H9 (cell line): ENCODE data around the gene COL4A4. TPM values are rescaled to one million over a fixed set of nuclear protein-coding genes. Genes with fewer than 3 reads are reported as not detected.

Source experiments
- DNase-seq: peaks from one replicate; pipeline ENCODE4 v3.0.0-alpha.2; 2017
- H2AFZ ChIP-seq: one replicate; pipeline ENCODE4 v1.6.1; 2013; ENCODE audit warnings: mild to moderate bottlenecking, low read length, control low read depth, moderate library complexity
- H2AK5ac ChIP-seq: 2 replicates; pipeline ENCODE4 v1.6.1; 2013; ENCODE audit warnings: low read length, control low read depth, mixed read lengths; ENCODE audit not compliant: insufficient read length
- H2BK120ac ChIP-seq: one replicate; pipeline ENCODE4 v1.6.1; 2013; ENCODE audit warnings: low read depth, mild to moderate bottlenecking, low read length, control low read depth, inconsistent platforms; ENCODE audit not compliant: poor library complexity, severe bottlenecking
- H2BK12ac ChIP-seq: 2 replicates; pipeline ENCODE4 v1.6.1; 2013; ENCODE audit warnings: low read length, control low read depth, mixed read lengths, low read depth; ENCODE audit not compliant: insufficient read length
- H2BK15ac ChIP-seq: 2 replicates; pipeline ENCODE4 v1.6.1; 2013; ENCODE audit warnings: low read depth, low read length, control low read depth
- H2BK20ac ChIP-seq: one replicate; pipeline ENCODE4 v1.6.1; 2013; ENCODE audit warnings: low read depth, mild to moderate bottlenecking, low read length, control low read depth, inconsistent platforms; ENCODE audit not compliant: poor library complexity, severe bottlenecking
- H2BK5ac ChIP-seq: 2 replicates; pipeline ENCODE4 v1.6.1; 2013; ENCODE audit warnings: low read length, control low read depth, mixed read lengths; ENCODE audit not compliant: insufficient read length
- H3K14ac ChIP-seq: 2 replicates; pipeline ENCODE4 v1.6.1; 2013; ENCODE audit warnings: low read length, control low read depth; ENCODE audit not compliant: insufficient read depth
- H3K18ac ChIP-seq: 2 replicates; pipeline ENCODE4 v1.6.1; 2013; ENCODE audit warnings: low read depth, mild to moderate bottlenecking, mixed read lengths, low read length, control low read depth; ENCODE audit not compliant: insufficient read length
- H3K23ac ChIP-seq: 2 replicates; pipeline ENCODE4 v1.6.1; 2013; ENCODE audit warnings: low read length, control low read depth, mixed read lengths, low read depth; ENCODE audit not compliant: insufficient read length
- H3K23me2 ChIP-seq: 2 replicates; pipeline ENCODE4 v1.6.1; 2013; ENCODE audit warnings: low read depth, mild to moderate bottlenecking, mixed read lengths, low read length, control low read depth; ENCODE audit not compliant: insufficient read length, poor library complexity, severe bottlenecking
- H3K27ac ChIP-seq: 2 replicates; pipeline ENCODE4 v1.5.1; 2013; ENCODE audit warnings: low read length, control low read depth, mixed read lengths, low read depth; ENCODE audit not compliant: insufficient read length
- H3K27me3 ChIP-seq: 2 replicates; pipeline ENCODE4 v1.6.1; 2013; ENCODE audit warnings: low read length, control low read depth, inconsistent platforms; ENCODE audit not compliant: insufficient read depth
- H3K4ac ChIP-seq: 2 replicates; pipeline ENCODE4 v1.6.1; 2013; ENCODE audit warnings: low read depth, mild to moderate bottlenecking, control low read depth, inconsistent platforms, low read length, moderate library complexity
- H3K4me1 ChIP-seq: 2 replicates; pipeline ENCODE4 v1.6.1; 2013; ENCODE audit warnings: low read length, control low read depth, inconsistent platforms; ENCODE audit not compliant: insufficient read depth
- H3K4me2 ChIP-seq: 2 replicates; pipeline ENCODE4 v1.6.1; 2013; ENCODE audit warnings: low read length, control low read depth, mixed read lengths; ENCODE audit not compliant: insufficient read length, insufficient read depth
- H3K56ac ChIP-seq: 2 replicates; pipeline ENCODE4 v1.6.1; 2013; ENCODE audit warnings: low read depth, mild to moderate bottlenecking, mixed read lengths, low read length, control low read depth; ENCODE audit not compliant: insufficient read length
- H3K79me1 ChIP-seq: 2 replicates; pipeline ENCODE4 v1.6.1; 2013; ENCODE audit warnings: low read depth, mild to moderate bottlenecking, moderate library complexity, low read length, control low read depth, inconsistent platforms; ENCODE audit not compliant: insufficient read depth, poor library complexity, severe bottlenecking
- H3K79me2 ChIP-seq: 2 replicates; pipeline ENCODE4 v1.6.1; 2013; ENCODE audit warnings: low read length, control low read depth, inconsistent platforms; ENCODE audit not compliant: insufficient read depth
- H3K9ac ChIP-seq: 2 replicates; pipeline ENCODE4 v1.6.1; 2013; ENCODE audit warnings: low read length, control low read depth, mixed read lengths; ENCODE audit not compliant: insufficient read length; ENCODE audit errors: extremely low read depth
- H3K9me3 ChIP-seq: one replicate; pipeline ENCODE4 v1.6.1; 2013; ENCODE audit warnings: low read depth, low read length, inconsistent platforms; ENCODE audit not compliant: control insufficient read depth
- H3T11ph ChIP-seq: one replicate; pipeline ENCODE4 v1.6.1; 2013; ENCODE audit warnings: mild to moderate bottlenecking, low read length, control low read depth, inconsistent platforms
- H4K20me1 ChIP-seq: one replicate; pipeline ENCODE4 v1.6.1; 2013; ENCODE audit not compliant: control insufficient read depth, insufficient read length, insufficient read depth
- H4K5ac ChIP-seq: 2 replicates; pipeline ENCODE4 v1.6.1; 2013; ENCODE audit warnings: low read depth, mild to moderate bottlenecking, mixed read lengths, low read length, control low read depth; ENCODE audit not compliant: insufficient read length
- H4K8ac ChIP-seq: replicated peaks from 2 replicates; pipeline ENCODE4 v1.6.1; 2013; ENCODE audit warnings: low read length, control low read depth, mixed read lengths, low read depth; ENCODE audit not compliant: insufficient read length
- H4K91ac ChIP-seq: 2 replicates; pipeline ENCODE4 v1.6.1; 2013; ENCODE audit warnings: low read depth, mild to moderate bottlenecking, moderate library complexity, mixed read lengths, low read length, control low read depth; ENCODE audit not compliant: insufficient read length
- H3K27ac Mint-ChIP-seq, 3 experiments: 2 replicates in 2 of 3; 3 replicates in 1 of 3; pipeline ENCODE4 v1.8.0; 2020 to 2021; ENCODE audit warnings: mixed read lengths in 3 of 3, mild to moderate bottlenecking in 1 of 3, moderate library complexity in 1 of 3
- H3K27me3 Mint-ChIP-seq: 2 replicates; pipeline ENCODE4 v1.8.0; 2021; ENCODE audit warnings: low read depth, mild to moderate bottlenecking, moderate library complexity, mixed read lengths
- H3K36me3 Mint-ChIP-seq, 3 experiments: 2 replicates in 2 of 3; 3 replicates in 1 of 3; pipeline ENCODE4 v1.8.0; 2020 to 2021; ENCODE audit warnings: low read depth in 3 of 3, mixed read lengths in 3 of 3; ENCODE audit not compliant: insufficient read depth in 1 of 3
- H3K4me1 Mint-ChIP-seq, 2 experiments: 2 replicates each; pipeline ENCODE4 v1.8.0; 2020; ENCODE audit warnings: mixed read lengths in 2 of 2
- H3K4me3 Mint-ChIP-seq, 2 experiments: 2 replicates in 1 of 2; 3 replicates in 1 of 2; pipeline ENCODE4 v1.8.0; 2020 to 2021; ENCODE audit warnings: mild to moderate bottlenecking in 2 of 2, mixed read lengths in 2 of 2, moderate library complexity in 1 of 2
- H3K9me3 Mint-ChIP-seq, 2 experiments: 2 replicates in 1 of 2; 3 replicates in 1 of 2; pipeline ENCODE4 v1.8.0; 2020; ENCODE audit warnings: mild to moderate bottlenecking in 2 of 2, mixed read lengths in 2 of 2, moderate library complexity in 1 of 2
- CTCF ChIP-seq: fragments of 200-600 bp; sonication (generic); conservative IDR thresholded peaks from 3 replicates; pipeline ENCODE4 v1.8.0; 2021; ENCODE audit warnings: antibody characterized with exemption, mild to moderate bottlenecking
- WGBS: extraction: QIAGEN DNeasy Blood & Tissue Kit; methylation state at CpG from one replicate; pipeline ENCODE4 v1.1.7; 2013; ENCODE audit warnings: missing lambda C conversion rate, low lambda C conversion rate, mixed read lengths; ENCODE audit not compliant: insufficient read length; ENCODE audit errors: extremely low coverage; 5-methylcytosine and 5-hydroxymethylcytosine counted together
- total RNA-seq: library from RNA; stranded (reverse); gene quantifications from 2 replicates; pipeline ENCODE4 v1.2.1, GENCODE V29; 2021

COL4A4 gene
- total RNA-seq, 1 experiment from 2014 or later: 0.92 TPM

- H3K4ac ChIP-seq: no peak overlapping the region
- no peak overlapping the region for H3K14ac ChIP-seq
- H4K91ac ChIP-seq: no peak overlapping the region
- H3K4me2 ChIP-seq: no peak overlapping the region
- Mint-ChIP-seq H3K36me3 (peaks cover 0 to 5% (median 0%) of the 10 kb centered on the region in 3 experiments; a peak in 2 of 7 replicates), H3K27me3 (0 out of 2 replicates have a peak, but pooled peaks cover 3% of the 10 kb centered on the region), H3K4me3 (no peak overlapping the region), H3K4me1 (peaks cover 17 to 20% of the 10 kb centered on the region in 2 experiments), H3K9me3 (no peaks in the 10 kb centered on the region; a peak in 2 of 5 replicates), H3K27ac (no peak overlapping the region)
- H3K23me2 ChIP-seq: no peaks in the 10 kb centered on the region
- H2BK5ac ChIP-seq: no peak overlapping the region
- H3K27me3 ChIP-seq: no peaks in the 10 kb centered on the region
- H3K27ac ChIP-seq: no peak overlapping the region
- H2BK120ac ChIP-seq: no peak overlapping the region
- H4K5ac ChIP-seq: no peak overlapping the region
- no CpG with 5 or more reads among the region's 3 CpGs for WGBS
- no peak overlapping the region for H3K9ac ChIP-seq
- no peak overlapping the region for H3K23ac ChIP-seq
- H3K18ac ChIP-seq: no peak overlapping the region
- H3K79me2 ChIP-seq: no peaks in the 10 kb centered on the region
- H2BK20ac ChIP-seq: no peak overlapping the region
- no peak overlapping the region for H3T11ph ChIP-seq
- H3K79me1 ChIP-seq: no peaks in the 10 kb centered on the region
- no peak overlapping the region for H4K8ac ChIP-seq
- no peak overlapping the region for H2BK15ac ChIP-seq
- H3K56ac ChIP-seq: no peak overlapping the region
- H3K9me3 ChIP-seq: no peaks in the 10 kb centered on the region
- peaks cover 5% of the 10 kb centered on the region; the same call in 1 of the 2 replicates for H3K4me1 ChIP-seq
- no peak overlapping the region for H2BK12ac ChIP-seq
- no peaks in the 10 kb centered on the region for H4K20me1 ChIP-seq
- no peak for TF ChIP-seq CTCF
- no peak overlapping the region for H2AFZ ChIP-seq
- no peak for DNase-seq
- H2AK5ac ChIP-seq: no peak overlapping the region
Observed at GRCh38 chr2:227180770-227181169, 16.8 kb upstream of the COL4A4 start.
